Stimulated activated CD8-positive, alpha-beta memory T cell treated with anti-CD3 and anti-CD28 coated beads, Interleukin-15, amount 100 ng/mL, for 48 hours (primary cell): ENCODE data around the gene UBE2QL1.

Experiments
- DNase-seq, 2 donors: peaks; one replicate each; pipeline ENCODE4 v3.0.0-alpha.2; 2020; ENCODE audit warnings: low read depth in 2 of 2

Gene UBE2QL1

DNA sequence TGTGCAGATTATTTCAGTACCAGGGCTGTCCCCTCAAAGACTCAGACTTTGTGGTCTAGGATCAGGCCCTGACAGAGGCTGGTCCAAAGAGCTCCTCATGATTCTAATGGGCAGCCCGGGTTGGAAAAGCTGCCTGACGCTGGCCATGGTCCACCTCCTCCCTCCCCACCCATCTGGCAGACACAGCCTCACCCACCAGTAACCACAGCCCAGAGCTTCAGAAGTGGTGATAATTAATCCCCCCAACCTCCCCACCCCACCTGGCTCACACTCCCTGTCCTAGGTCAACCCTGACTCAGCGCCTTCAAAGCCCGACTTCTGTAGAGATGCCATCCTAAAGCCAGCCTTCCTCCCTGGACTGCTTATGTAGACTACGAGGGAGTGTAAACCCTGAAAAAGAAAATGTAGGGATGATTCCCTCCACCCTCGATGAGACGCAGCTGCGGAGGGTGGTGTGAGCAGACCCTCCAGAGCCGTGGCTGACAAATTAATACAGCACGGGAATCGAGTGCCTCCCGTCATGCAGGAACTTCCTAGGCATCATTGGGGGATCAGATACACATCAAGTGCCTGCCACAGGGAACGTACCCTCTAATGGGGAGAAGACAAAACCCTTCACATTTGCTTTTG lies 7.0 kb downstream of the UBE2QL1 start:
- DNase-seq, result no peak

DNA sequence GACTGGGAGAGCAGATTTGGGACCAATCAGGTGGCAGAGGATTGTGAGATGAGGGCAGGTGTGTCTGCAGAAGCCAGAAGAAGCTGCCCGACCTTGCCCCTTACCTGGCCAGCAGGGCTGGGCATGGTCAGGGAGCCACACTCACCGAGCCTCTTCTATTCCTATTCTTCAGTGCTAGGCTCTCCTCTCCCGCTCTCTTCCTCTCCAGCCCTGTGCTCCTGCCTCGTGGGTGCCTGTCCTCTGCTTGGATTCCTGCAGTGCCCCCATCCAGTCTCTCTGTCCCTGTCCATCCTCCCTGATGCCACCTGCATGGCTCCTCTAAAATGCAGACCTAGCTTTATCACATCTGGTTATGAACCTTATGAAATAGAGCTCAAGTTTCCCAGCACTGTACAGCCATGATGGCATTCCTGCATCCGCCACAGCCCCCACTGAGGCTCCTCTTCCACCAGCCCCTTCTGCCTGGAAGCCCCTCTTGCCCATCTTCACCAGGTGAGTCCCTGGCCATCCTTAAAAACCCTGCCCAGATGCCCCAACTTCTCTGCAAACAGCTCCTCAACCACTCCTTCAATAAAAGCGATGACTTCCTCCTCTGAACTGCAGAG lies 8.2 kb downstream of the UBE2QL1 start:
- no peak for DNase-seq

DNA sequence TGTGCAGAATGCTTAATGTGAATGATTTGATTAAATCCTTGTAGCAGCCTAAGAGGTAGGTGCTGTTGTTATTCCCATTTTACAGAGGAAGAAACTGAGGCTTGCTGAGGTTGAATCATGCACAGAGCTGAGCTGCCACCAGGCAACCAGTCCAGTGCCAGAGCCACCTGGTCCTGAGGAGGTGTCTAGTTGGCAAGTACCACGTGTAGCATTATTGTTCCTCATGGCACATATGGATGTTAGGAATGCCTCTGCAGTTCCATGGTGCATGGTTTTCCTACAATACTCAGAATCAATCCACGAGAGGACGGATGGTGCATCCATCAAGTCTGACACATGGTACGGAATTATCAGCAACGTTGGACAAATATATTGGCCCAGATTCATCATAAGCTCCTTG lies 8.9 kb downstream of the UBE2QL1 start:
- no peak for DNase-seq

DNA sequence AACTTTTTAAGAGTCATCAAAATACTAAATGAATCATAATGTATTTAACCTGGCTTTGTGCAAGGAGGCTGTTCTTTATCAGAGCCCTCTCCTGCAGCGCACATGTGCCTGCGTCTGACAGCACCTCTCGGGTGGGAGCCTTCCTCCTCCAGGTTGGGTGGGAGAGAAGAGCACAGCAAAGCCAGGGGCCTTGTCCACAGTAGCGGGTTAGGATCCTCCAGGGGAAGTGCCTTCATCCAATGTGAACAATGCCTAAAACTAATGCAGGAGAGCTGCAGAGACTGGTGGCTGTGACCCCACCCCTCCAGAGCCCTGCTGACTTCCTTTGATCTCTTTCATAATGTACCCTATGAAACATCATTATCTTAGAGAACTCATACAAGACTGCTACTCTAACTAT lies 10.2 kb downstream of the UBE2QL1 start:
- DNase-seq, result no peak

DNA sequence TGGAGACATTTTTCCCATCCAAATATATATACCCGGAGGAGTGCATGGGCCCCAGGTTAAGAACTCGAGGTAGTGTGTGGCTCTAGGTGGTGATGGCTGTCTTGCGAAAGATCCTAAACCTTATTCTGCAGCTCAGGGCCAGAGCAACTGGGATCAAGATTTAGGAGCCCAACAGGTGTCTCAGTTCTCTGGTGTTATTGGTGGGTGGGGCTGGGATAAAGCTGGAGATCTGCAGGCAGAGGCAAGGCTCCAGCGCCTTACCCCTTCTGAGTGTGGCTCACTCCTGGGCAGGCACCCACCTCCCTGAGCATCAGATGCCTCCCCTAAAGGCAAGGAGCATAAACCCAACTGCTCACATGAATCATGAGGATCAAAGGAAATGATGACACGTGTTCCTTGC lies 11.2 kb downstream of the UBE2QL1 start:
- no peak for DNase-seq

DNA sequence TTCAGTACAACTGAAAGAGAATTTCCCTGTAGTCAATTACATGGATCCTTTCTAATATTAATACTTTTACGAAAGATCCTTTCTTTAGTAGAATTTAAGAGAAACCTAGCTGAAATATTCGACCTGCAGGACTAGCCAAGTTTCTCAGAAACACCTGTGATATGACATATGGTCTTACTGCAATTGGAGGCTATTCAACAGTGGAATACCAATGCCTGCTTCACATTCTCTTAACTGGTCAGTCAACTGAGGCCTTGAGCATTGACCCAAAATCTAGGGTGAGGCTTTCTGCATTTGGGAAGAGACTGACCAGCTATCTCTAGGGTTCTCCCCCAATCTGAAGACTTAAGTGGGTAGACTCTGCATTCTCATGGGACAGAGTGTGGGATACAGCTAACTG lies 12.3 kb downstream of the UBE2QL1 start:
- DNase-seq, result no peak

DNA sequence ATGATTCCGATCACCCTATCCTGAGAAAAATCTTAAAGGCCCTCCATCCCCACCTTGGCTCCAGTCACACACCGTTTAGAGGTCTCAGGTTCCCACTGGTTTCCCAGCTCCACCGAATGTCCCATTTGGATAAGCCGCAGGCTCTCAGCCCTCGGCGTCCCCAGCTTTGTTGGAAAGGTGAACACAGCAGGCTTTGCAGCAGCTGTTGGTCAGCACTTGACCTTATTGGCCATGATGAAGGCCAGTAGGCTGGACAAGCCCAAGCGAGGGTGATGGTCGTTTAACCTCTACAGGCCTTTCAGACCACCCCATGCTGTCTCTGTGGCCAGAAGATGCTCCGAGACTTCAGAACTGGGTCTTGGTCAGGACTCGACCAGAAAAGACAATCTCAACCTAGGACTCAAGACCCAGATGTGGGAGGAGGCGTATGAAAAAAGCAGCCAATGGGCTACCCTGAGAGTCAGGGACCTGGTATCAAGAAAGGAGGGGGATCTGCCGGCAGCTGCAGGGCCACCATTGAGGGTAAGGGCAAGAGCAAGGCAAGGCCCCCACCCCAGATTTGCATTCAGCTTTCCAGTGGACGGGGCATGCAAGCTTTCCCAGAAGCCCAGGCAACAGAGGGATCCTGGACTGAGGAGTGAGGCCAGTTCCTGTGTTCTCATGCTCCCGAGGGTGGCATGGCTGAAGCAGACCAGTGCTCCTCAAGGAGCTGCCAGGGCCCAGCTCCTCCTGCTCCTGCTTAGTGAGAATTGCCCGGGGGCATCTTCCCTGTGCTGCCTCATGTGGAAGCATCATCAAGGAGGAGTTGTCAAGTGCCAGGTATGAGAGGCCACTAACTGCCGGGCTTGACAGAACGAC lies 13.4 kb downstream of the UBE2QL1 start:
- no peak for DNase-seq

DNA sequence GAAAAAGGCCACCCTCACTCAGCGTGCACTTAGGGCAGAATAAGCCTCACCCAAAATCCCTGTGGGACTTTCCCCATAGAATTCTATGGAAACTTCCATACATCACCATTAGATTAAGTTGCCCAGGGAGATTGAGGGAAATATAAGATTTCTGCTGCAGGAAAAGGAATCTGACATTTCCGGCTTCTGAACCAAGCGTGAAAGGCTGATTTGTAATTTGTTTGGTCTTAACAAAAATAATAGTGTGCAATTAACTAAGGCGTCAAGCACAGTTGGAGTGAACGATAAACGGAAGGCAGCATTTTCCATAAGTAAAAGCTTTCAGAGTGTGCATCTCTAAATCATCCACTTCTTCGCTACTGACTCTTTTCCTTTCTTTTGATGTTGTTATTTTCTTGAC lies 14.0 kb downstream of the UBE2QL1 start:
- DNase-seq, result no peak

DNA sequence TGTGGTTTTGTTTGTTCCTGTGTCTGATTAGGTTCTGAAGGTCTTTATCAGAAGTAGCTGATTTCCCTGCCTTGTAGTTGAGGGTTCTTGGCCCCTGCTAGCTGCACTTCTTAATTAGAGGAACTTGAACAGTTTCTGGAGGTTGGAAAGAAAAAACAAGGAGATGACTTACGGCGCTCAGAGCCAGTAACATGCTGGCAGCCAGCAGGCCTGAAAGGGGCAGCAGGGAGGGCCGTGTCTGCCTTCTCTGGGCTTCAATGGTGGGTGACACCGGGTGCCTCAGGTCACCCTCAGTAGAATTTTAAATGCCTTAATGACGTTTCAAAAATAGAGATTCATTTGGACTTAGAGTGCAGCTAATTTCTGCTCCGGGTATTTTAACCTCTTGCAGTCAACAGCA lies 15.8 kb downstream of the UBE2QL1 start:
- DNase-seq, result no peak

DNA sequence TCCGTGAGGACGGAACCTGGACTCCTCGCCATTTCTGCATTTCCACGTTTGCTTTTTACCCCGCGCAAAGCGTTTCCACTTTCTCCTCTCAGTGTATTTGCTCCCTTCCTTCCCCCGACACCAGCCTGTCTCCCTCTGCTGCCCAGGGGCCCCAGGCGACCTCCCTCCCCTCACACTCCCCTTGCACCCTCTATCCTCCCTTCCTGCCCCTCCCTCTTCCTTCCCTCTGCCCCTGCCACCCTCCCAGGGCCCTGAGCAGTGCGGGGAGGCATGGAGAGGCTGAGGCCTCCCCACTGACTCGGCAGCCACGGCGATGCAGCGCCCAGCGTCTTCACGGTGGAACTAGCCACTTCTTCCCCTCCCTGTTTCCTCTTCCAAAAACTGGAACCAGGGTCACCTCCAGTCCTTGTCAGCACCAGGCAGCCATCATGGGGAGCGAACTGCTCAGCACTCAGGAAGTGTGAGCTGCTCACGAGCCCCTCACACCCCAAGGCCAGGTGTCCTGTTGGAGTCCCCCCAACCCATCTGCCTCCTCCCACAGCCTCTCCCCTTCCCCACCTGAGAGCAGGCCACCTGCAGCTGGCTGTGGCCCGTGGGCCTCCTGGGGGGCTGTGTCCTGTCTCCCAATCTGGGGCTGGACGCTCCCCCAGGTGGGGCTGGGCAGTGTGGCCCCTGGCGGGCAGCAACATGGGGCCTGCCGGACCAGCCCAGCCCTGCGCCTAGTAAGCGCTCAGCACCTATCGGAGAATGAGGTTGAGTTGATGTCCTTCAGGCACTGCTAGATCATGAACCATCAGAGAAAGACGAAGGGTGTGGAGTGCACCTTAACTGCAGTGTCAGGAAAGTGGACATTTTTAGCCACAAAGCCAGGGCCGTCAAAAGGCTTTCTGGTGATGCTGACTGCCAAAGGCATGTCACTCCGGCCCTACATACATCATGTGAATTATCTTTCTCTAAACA lies 17.5 kb downstream of the UBE2QL1 start:
- DNase-seq, result no peak

DNA sequence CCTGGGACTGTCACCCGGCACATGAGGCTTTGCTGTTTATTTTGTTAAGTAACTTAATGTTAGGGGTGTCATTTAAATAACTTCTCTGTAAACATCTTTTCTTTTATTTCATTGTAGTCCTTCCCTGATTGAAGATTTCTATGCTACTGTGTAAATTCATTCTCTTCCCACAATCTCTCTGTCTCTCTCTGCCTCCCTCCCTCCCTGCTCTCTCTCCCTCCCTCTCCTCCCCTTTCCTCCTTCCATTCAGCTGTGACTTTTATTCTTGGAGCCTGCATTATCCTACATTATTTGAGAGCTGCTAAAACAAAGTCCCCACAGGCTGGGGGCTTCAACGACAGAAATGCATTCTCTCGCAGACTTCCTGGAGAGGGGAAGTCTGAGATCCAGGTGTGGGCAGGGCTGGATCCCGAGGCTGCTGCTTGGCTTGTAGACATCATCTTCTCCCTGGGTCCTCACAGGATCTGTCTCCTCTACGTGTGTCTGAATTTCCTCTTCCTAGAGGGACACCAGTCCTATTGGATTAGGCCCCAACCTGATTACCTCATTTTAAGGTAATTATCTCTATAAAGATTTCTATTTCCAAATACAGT lies 18.4 kb downstream of the UBE2QL1 start:
- no peak for DNase-seq

DNA sequence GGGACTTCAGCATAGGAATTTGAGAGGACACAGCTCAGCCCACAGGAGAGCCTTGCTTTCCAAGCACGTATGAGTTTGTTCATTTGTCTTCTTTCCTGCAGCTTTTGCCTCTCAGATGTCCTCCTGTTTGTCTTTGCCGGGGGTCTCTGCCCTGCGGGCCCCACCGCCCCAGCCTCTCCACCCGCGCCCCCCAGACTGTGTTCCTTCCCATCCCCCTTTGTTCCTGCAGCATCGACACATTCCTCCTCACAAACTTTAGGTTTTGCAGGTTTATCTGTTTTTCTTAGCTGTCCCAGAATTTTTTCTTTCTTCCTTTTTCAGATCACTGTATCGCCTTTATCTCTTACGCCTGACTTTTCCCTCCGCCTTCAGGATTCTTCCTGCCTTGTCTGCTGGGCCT lies 18.9 kb downstream of the UBE2QL1 start:
- DNase-seq, result no peak

DNA sequence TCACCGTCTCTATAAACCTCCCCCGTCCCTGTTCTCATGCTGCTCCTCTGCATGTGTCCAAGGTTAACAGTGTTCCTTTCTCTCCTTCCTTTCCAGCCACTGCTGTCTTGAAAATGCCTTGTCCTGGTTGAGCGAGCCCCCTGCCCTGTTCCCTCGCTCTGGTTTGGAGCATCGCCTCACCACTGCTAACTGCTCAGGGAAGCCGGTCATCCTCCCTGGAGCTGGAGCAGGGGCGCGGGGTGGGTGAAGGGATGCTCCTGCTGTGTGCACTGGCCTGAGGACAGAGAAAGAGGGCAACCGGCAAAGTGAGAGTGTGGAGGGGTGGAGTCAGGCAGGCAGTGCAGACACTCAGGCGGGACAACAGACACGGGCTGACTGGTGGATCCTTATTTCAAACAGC lies 19.4 kb downstream of the UBE2QL1 start:
- DNase-seq, result no peak

DNA sequence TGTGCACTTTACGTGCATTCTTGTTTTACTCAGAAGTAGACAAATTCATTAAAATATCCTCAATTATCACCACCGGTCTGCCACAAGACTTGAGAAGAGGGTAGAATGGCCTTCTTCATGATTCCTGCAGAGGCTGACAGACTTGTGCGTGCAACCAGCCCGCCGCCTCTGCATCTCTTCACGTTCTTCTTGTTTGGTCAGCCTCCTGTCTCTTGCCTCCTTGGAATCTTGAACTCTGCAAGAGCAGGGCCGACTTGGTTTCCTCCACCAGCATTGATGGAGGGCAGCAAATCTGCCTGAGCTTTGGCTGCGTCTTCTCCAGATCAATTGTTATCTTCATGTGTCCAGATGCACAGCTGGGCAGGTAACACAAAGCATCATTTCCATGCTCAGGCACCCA lies 20.2 kb downstream of the UBE2QL1 start:
- no peak for DNase-seq

DNA sequence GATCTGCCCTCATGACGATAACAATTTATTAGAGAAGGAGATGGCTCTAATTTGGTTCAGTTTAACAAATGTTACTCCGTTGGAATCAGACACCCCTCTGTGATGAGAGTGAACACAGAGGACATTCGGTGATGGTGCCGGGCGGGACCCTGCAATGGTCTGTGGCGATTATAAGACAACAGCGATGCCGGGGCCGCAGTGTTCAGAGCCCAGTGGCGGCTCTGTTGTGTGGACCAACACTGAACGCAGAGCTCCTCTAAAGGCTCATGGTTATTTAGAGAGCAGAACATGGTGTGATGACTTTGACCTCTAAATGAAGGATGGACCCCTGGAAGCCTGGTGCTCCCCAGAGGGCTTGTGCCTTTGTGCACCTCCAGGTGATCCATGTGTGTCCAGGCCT lies 21.2 kb downstream of the UBE2QL1 start:
- no peak for DNase-seq

DNA sequence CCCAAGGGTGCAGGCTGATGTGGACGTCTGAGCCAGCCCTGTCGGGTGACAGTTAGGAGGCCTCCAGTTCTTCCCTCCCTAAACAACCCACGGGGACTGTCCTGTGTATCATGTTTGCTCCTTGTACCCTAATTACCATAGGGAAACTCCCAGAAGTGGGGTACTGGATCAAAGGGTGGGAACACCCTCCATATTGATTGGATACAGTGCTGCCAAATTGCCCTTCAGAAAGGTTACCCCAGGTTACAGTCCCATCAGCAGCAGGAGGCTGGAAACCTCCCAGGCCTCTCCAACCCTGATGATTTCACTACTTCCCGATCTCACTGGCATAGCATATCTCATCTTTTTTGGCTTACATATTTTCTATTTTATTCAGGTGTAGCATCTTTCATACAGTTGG lies 22.0 kb downstream of the UBE2QL1 start:
- no peak for DNase-seq

DNA sequence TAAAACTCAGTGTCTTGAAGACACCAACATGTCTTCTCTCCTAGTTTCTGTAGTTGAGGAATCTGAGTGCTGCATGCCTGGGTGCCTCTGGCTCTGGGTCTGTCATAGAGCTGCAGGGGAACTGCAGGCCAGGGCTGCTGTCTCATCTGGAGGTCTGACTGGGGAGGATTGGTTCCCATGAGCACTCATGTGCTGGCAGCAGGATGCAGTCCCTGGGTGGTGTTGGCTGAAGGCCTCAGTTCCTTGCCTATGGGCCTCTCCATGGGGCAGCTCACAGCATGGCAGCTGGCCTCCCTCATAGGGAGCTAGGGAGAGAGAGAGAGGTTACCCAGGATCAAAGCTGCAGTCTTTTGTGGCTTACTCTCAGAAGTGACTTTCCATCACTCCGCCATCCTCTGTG lies 22.6 kb downstream of the UBE2QL1 start:
- no peak for DNase-seq

DNA sequence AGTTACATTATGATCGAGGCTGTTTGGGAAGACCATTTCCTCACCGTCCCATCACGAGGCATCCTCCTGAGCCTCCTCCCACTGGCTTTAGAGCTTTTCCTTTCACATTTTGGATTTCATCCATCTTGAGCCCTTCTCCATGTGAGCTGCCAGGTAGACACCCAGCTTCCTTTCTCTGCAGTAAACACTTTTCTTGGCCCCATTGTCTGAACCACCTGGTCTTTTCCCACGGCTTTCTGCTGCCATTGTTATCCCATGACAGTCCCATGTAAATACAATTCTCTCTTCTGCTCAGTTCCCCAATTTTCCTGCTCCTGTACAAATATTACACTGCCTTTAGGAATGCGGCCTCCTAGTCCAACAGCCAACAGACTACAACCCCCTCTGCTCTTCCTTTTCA lies 24.1 kb downstream of the UBE2QL1 start:
- DNase-seq, result no peak

DNA sequence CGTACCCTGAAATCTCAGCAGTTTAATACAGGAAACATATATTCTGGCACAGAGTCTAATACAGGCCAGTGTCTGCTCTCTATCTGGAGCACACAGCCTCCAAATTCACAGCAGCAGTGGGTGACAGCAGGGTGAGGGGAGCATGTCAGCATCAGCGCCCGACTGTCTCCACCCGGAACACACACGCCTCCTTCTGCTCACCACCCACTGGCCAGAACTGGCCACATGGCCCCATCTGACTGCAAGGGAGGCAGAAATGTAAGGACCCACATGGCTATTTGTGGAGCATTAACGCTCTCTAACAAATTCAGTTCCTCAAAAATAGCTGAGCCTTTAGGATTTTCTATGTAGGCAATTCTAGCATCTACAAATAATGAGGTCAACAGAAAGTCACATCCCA lies 24.6 kb downstream of the UBE2QL1 start:
- DNase-seq, result no peak

DNA sequence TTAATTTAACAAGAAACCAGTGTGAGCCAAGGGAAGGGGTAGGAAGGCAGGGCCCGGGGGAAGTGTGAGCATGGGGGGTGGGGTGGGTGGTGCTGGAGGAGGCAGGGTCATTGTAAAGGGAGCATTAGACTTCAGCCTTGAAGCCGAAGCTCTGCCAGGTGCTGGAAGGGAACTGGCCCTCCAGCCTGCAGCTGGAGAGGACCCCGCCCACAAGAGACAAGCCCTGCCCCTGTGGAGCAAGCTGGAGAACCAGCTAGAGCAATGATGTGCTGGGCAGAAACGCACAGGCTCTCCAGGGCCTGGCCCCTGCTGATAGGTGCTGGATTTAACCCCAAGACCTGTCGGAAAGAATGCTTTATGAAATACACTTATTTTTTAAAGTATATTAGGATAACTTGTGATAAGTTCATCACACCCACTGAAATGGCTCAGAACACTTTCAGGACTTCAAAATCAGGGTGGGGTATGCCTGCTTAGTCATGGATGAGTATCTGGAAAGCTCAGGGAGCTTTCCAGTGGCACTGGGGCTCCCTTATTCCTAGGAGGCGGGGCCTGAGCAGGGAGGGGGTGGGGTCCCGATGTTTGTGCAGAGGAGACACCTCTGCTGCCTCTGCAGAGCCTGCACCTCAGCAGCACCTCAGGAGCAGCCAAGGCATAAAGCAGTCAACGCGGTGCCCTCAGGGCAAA lies 27.1 kb downstream of the UBE2QL1 start:
- DNase-seq, result no peak

DNA sequence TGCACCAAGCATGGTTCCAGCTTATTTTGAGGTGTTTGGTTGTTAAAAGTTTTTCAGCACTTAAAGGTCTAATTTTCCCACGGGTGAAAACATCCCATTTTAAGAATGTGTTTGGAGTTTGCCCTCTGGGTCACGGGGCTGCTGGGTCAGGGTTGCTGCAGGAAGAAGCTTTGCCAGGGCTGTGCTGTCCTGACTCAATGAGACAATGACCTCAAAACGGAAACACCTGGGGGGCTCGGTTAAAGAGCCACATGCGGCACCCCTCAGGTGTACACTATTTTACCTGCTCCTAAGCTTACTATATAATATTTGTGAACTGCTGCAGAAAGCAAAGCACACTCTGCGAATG lies 27.6 kb downstream of the UBE2QL1 start:
- DNase-seq, result no peak
